HepG2 (cell line): Measurements from ENCODE around the gene NAV2. TPM values are rescaled to one million over a fixed set of nuclear protein-coding genes. Genes with fewer than 3 reads are reported as not detected.

Experiments
- ARNT2 ChIP-seq: sonication (generic); formaldehyde crosslinking; IDR thresholded peaks from 2 replicates; pipeline ENCODE4 v1.8.0; 2022; ENCODE audit warnings: mild to moderate bottlenecking, low read depth, missing genetic modification reagents, moderate library complexity
- CEBPZ ChIP-seq: IDR thresholded peaks from 2 replicates; pipeline ENCODE4 v1.6.1; 2012; ENCODE audit warnings: low read length, improper control_type of control experiment
- DMAP1 ChIP-seq: IDR thresholded peaks from 2 replicates; pipeline ENCODE4 v1.6.1; 2016
- GRHL1 ChIP-seq: sonication (generic); formaldehyde crosslinking; conservative IDR thresholded peaks from 2 replicates; pipeline ENCODE4 v1.8.0; 2022; ENCODE audit warnings: missing genetic modification reagents
- HHEX ChIP-seq: IDR thresholded peaks from 2 replicates; pipeline ENCODE4 v1.6.1; 2016; ENCODE audit warnings: control low read depth
- HNF1B ChIP-seq: sonication (generic); formaldehyde crosslinking; IDR thresholded peaks from 2 replicates; pipeline ENCODE4 v1.5.1; 2020; ENCODE audit warnings: mild to moderate bottlenecking, moderate library complexity, missing genetic modification reagents
- MLXIP ChIP-seq: sonication (generic); formaldehyde crosslinking; IDR thresholded peaks from 2 replicates; pipeline ENCODE4 v1.9.0; 2021; ENCODE audit warnings: missing genetic modification reagents, borderline replicate concordance
- MXD1 ChIP-seq: sonication (generic); formaldehyde crosslinking; IDR thresholded peaks from 2 replicates; pipeline ENCODE4 v1.4.0; 2020; ENCODE audit warnings: mild to moderate bottlenecking, missing genetic modification reagents
- NONO ChIP-seq, 2 experiments: fragments of 450-650 bp in 1 of 2; sonication (generic) in 1 of 2; formaldehyde crosslinking in 1 of 2; IDR thresholded peaks in 1 of 2; conservative IDR thresholded peaks in 1 of 2; 2 replicates each; pipeline versions ENCODE4 v1.6.1 to v1.8.0; 2017 to 2022; ENCODE audit warnings: mild to moderate bottlenecking in 1 of 2, missing genetic modification reagents in 1 of 2, moderate library complexity in 1 of 2
- PBX2 ChIP-seq: IDR thresholded peaks from 2 replicates; pipeline ENCODE4 v1.6.1; 2016; ENCODE audit warnings: control low read depth
- PHF8 ChIP-seq: sonication (generic); formaldehyde crosslinking; IDR thresholded peaks from 2 replicates; pipeline ENCODE4 v1.5.0; 2020; ENCODE audit warnings: missing genetic modification reagents
- SKI ChIP-seq: fragments of 450-650 bp; IDR thresholded peaks from one replicate; pipeline ENCODE4 v1.6.1; 2018; ENCODE audit warnings: mild to moderate bottlenecking; ENCODE audit not compliant: partially characterized antibody
- THAP7 ChIP-seq: sonication (generic); formaldehyde crosslinking; IDR thresholded peaks from 2 replicates; pipeline ENCODE4 v1.8.1; 2023; ENCODE audit warnings: mild to moderate bottlenecking, missing genetic modification reagents
- XBP1 ChIP-seq: sonication (generic); formaldehyde crosslinking; IDR thresholded peaks from 2 replicates; pipeline ENCODE4 v1.5.0; 2020; ENCODE audit warnings: missing genetic modification reagents
- ZBTB38 ChIP-seq: sonication (generic); formaldehyde crosslinking; IDR thresholded peaks from 2 replicates; pipeline ENCODE4 v1.5.1; 2020; ENCODE audit warnings: mild to moderate bottlenecking, missing genetic modification reagents
- ZNF101 ChIP-seq: sonication (generic); formaldehyde crosslinking; IDR thresholded peaks from 2 replicates; pipeline ENCODE4 v1.4.0; 2020; ENCODE audit warnings: mild to moderate bottlenecking, low read depth, missing genetic modification reagents, borderline replicate concordance
- ZNF124 ChIP-seq: sonication (generic); formaldehyde crosslinking; IDR thresholded peaks from 2 replicates; pipeline ENCODE4 v1.4.0; 2020; ENCODE audit warnings: missing genetic modification reagents
- ZNF629 ChIP-seq: sonication (generic); formaldehyde crosslinking; conservative IDR thresholded peaks from 2 replicates; pipeline ENCODE4 v1.5.0; 2020; ENCODE audit warnings: missing genetic modification reagents
- polyA plus RNA-seq, 8 experiments: library from polyadenylated mRNA; depleted of rRNA in 3 of 8; stranded (reverse) in 7 of 8; unstranded in 1 of 8; fragments of >200 nt; fragmentation: Illumina TruSeq in 4 of 8; extraction: Trizol in 4 of 8; gene quantifications; 2 replicates each; pipeline versions ENCODE4 v1.2.1 to v1.2.3, GENCODE V29; 2011 to 2016; ENCODE audit warnings: low read depth in 4 of 8, missing spikeins in 1 of 8, mixed read lengths in 1 of 8; ENCODE audit not compliant: insufficient read depth in 1 of 8
- total RNA-seq, 5 experiments: library from RNA; depleted of rRNA; stranded (reverse); fragments of >200 nt; fragmentation: Illumina TruSeq; extraction: Trizol; gene quantifications; 2 replicates each; pipeline ENCODE4 v1.2.3, GENCODE V29; 2016; ENCODE audit warnings: low read depth in 1 of 5

NAV2 gene
- total and polyA plus RNA-seq, 2 of the 13 experiments (the other 11 are each of a cell fraction or from before 2014, with no cell fraction given) = 9.3 to 34.6 TPM

- TF ChIP-seq MLXIP (CRISPR knock-in tag) (no peak), ARNT2 (no peak), PHF8 (CRISPR knock-in tag) (no peak), NONO (IDR thresholded peaks at IDR 0.05) (no peak), NONO (CRISPR knock-in tag; conservative IDR thresholded peaks at IDR 0.05) (no peak), GRHL1 (no peak), MXD1 (CRISPR knock-in tag) (no peak), ZNF124 (CRISPR knock-in tag) (no peak), ZNF101 (CRISPR knock-in tag) (no peak), CEBPZ (no peak), ZNF629 (CRISPR knock-in tag) (no peak), HHEX (CRISPR knock-in tag) (no peak), XBP1 (no peak), SKI (no peak), THAP7 (CRISPR knock-in tag) (no peak), HNF1B (CRISPR knock-in tag) (peak; percentile 62; the same call in 1 of the 2 replicates), ZBTB38 (CRISPR knock-in tag) (no peak), PBX2 (CRISPR knock-in tag) (no peak), DMAP1 (CRISPR knock-in tag) (no peak)
Observed at GRCh38 chr11:19953909-19954308, 241.3 kb downstream of the NAV2 start (continued).
